Measurements from ENCODE around the gene APOBR. TPM values are rescaled to one million over a fixed set of nuclear protein-coding genes. Genes with fewer than 3 reads are reported as not detected.

The APOBR gene
- total and polyA plus RNA-seq, 4 donors = 0.28 to 1.5 (median 1.3) TPM

GRCh38 chr16:28540346-28540745 is 45.9 kb downstream of the APOBR start:
- no peak for DNase-seq (ENCODE audit: low spot score)
- no peaks in the 10 kb centered on the region for H3K27me3 ChIP-seq (ENCODE audit: control insufficient read depth in 4 of 4, insufficient read depth in 4 of 4, low read length in 3 of 4)
- 86% methylated on average over 3 of the region's 3 CpGs for WGBS
- H3K9ac ChIP-seq (ENCODE audit: low read depth in 1 of 2, low read length in 2 of 2) = no peak overlapping the region
- H3K4me3 ChIP-seq (ENCODE audit: low read depth in 1 of 3, low read length in 3 of 3) = no peak overlapping the region
- TF ChIP-seq, protein P1, sequence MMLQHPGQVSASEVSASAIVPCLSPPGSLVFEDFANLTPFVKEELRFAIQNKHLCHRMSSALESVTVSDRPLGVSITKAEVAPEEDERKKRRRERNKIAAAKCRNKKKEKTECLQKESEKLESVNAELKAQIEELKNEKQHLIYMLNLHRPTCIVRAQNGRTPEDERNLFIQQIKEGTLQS (IDR thresholded peaks at IDR 0.05) = no peak
- TF ChIP-seq EGR1 (IDR thresholded peaks at IDR 0.05; ENCODE audit: low read depth in 2 of 2) (no peak), REST (IDR thresholded peaks at IDR 0.05) (no peak), FOXA2 (IDR thresholded peaks at IDR 0.05) (no peak), CTCF (IDR thresholded peaks at IDR 0.05; ENCODE audit: low read depth, low read length, missing input control) (no peak), JUND (IDR thresholded peaks at IDR 0.05) (no peak), FOXA1 (IDR thresholded peaks at IDR 0.05) (no peak), GABPA (IDR thresholded peaks at IDR 0.05 in 1 of 2, conservative IDR thresholded peaks at IDR 0.05 in 1 of 2) (no peak), HNF4A (conservative IDR thresholded peaks at IDR 0.05) (no peak), RXRA (IDR thresholded peaks at IDR 0.05) (no peak), RAD21 (IDR thresholded peaks at IDR 0.05) (no peak), NR2F2 (IDR thresholded peaks at IDR 0.05) (no peak)
- H3K9me3 ChIP-seq (ENCODE audit: control insufficient read depth in 4 of 4, low read length in 3 of 4) = no peaks in the 10 kb centered on the region
- H3K27ac ChIP-seq (ENCODE audit: low read depth in 1 of 2, low read length in 2 of 2) = peak overlapping the region; percentile 10 to 72
- peaks cover 0 to 2% (median 0%) of the 10 kb centered on the region in 4 donors for H3K36me3 ChIP-seq (ENCODE audit: control insufficient read depth in 4 of 4, insufficient read depth in 3 of 4, low read depth in 1 of 4, low read length in 3 of 4)
- H3K4me1 ChIP-seq (ENCODE audit: control insufficient read depth in 4 of 4, insufficient read depth in 4 of 4, low read length in 3 of 4) = peaks cover 10 to 40% (median 19%) of the 10 kb centered on the region in 4 donors

DNA sequence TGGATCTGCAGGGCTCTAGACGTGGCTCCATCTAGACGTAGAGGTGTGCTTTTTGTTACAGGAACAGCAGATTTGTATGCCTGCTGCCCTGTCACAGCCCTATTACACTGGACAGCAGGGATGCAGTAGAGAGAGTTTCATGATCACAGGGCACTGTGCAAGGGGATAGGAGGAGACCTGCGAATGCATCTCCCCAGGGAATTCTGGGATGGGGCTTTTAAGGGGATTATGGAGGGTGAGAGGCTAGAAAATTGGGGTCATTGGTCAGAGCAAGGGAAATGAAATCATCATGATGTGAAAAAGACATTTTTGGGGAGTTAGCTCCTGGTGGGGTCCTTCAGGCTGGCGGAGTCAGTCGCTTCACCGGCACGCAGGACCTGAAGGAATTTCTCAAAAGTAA is 48.2 kb downstream of the APOBR start:
- TF ChIP-seq REST (IDR thresholded peaks at IDR 0.05) = no peak
- no peak for TF ChIP-seq CTCF (IDR thresholded peaks at IDR 0.05; ENCODE audit: low read depth, low read length, missing input control)
- no peak for TF ChIP-seq TAF1 (conservative IDR thresholded peaks at IDR 0.05)
- TF ChIP-seq RXRA (IDR thresholded peaks at IDR 0.05) = no peak
- TF ChIP-seq HNF4A (conservative IDR thresholded peaks at IDR 0.05) = no peak
- TF ChIP-seq EGR1 (IDR thresholded peaks at IDR 0.05; ENCODE audit: low read depth in 2 of 2) = no peak
- Histone ChIP-seq H3K27me3 (ENCODE audit: control insufficient read depth in 4 of 4, insufficient read depth in 4 of 4, low read length in 3 of 4) (no peaks in the 10 kb centered on the region), H3K9me3 (ENCODE audit: control insufficient read depth in 4 of 4, low read length in 3 of 4) (no peaks in the 10 kb centered on the region), H3K4me3 (ENCODE audit: low read depth in 1 of 3, low read length in 3 of 3) (no peak overlapping the region), H3K36me3 (ENCODE audit: control insufficient read depth in 4 of 4, insufficient read depth in 3 of 4, low read depth in 1 of 4, low read length in 3 of 4) (no peaks in the 10 kb centered on the region), H3K27ac (ENCODE audit: low read depth in 1 of 2, low read length in 2 of 2) (peak overlapping the region; percentile 68 to 74), H3K4me1 (ENCODE audit: control insufficient read depth in 4 of 4, insufficient read depth in 4 of 4, low read length in 3 of 4) (peaks cover 3 to 27% (median 10%) of the 10 kb centered on the region in 4 donors), H3K9ac (ENCODE audit: low read depth in 1 of 2, low read length in 2 of 2) (no peak overlapping the region)
- WGBS = 78% methylated on average over 7 of the region's 7 CpGs
- no peak for DNase-seq (ENCODE audit: low spot score)
